ENCODE data around the gene RPIA. TPM values are rescaled to one million over a fixed set of nuclear protein-coding genes. Genes with fewer than 3 reads are reported as not detected.

Gene RPIA
- total and polyA plus RNA-seq, 2 donors, result 13.7 TPM

- H3K4me3 ChIP-seq (ENCODE audit: low read depth, low read length), result no peak overlapping the region
- WGBS, result 86% methylated on average over 3 of the region's 3 CpGs
- H3K36me3 ChIP-seq (ENCODE audit: insufficient read depth), result no peaks in the 10 kb centered on the region
- DNase-seq (ENCODE audit: extremely low spot score), result no peak
- no peaks in the 10 kb centered on the region for H3K4me1 ChIP-seq (ENCODE audit: insufficient read depth)
- no peak overlapping the region for H3K27ac ChIP-seq (ENCODE audit: low read depth)
Measured at GRCh38 chr2:88697370-88698026, 6.0 kb downstream of the RPIA start.

GRCh38 chr2:88698027-88698413 is 6.5 kb downstream of the RPIA start:
- no peaks in the 10 kb centered on the region for H3K4me1 ChIP-seq (ENCODE audit: insufficient read depth)
- no peak for DNase-seq (ENCODE audit: extremely low spot score)
- no peak overlapping the region for H3K27ac ChIP-seq (ENCODE audit: low read depth)
- 98% methylated on average over 2 of the region's 2 CpGs for WGBS
- no peaks in the 10 kb centered on the region for H3K36me3 ChIP-seq (ENCODE audit: insufficient read depth)
- H3K4me3 ChIP-seq (ENCODE audit: low read depth, low read length), result no peak overlapping the region

- Histone ChIP-seq H3K27ac (ENCODE audit: low read depth) (no peak overlapping the region), H3K4me3 (ENCODE audit: low read depth, low read length) (no peak overlapping the region), H3K4me1 (ENCODE audit: insufficient read depth) (no peaks in the 10 kb centered on the region), H3K36me3 (ENCODE audit: insufficient read depth) (no peaks in the 10 kb centered on the region)
- 83% methylated on average over 3 of the region's 3 CpGs for WGBS
- no peak for DNase-seq (ENCODE audit: extremely low spot score)
Measured at GRCh38 chr2:88698498-88699233, 7.2 kb downstream of the RPIA start.

GRCh38 chr2:88707003-88707402 is 15.5 kb downstream of the RPIA start:
- Histone ChIP-seq H3K36me3 (ENCODE audit: insufficient read depth) (no peaks in the 10 kb centered on the region), H3K4me3 (ENCODE audit: low read depth, low read length) (no peak overlapping the region), H3K4me1 (ENCODE audit: insufficient read depth) (no peaks in the 10 kb centered on the region), H3K27ac (ENCODE audit: low read depth) (no peak overlapping the region)
- no peak for DNase-seq (ENCODE audit: extremely low spot score)
- 90% methylated on average over 2 of the region's 2 CpGs for WGBS

- Histone ChIP-seq H3K36me3 (ENCODE audit: insufficient read depth) (no peaks in the 10 kb centered on the region), H3K4me3 (ENCODE audit: low read depth, low read length) (no peak overlapping the region), H3K4me1 (ENCODE audit: insufficient read depth) (no peaks in the 10 kb centered on the region), H3K27ac (ENCODE audit: low read depth) (no peak overlapping the region)
- no peak for DNase-seq (ENCODE audit: extremely low spot score)
- WGBS, result 87% methylated on average over 4 of the region's 4 CpGs
Measured at GRCh38 chr2:88709181-88709631, 17.7 kb downstream of the RPIA start.

GRCh38 chr2:88711289-88711688 is 19.8 kb downstream of the RPIA start:
- no peak for DNase-seq (ENCODE audit: extremely low spot score)
- Histone ChIP-seq H3K4me3 (ENCODE audit: low read depth, low read length) (no peak overlapping the region), H3K36me3 (ENCODE audit: insufficient read depth) (no peaks in the 10 kb centered on the region), H3K4me1 (ENCODE audit: insufficient read depth) (no peaks in the 10 kb centered on the region), H3K27ac (ENCODE audit: low read depth) (no peak overlapping the region)
- 85% methylated on average over 1 of the region's 1 CpG for WGBS

- H3K27ac ChIP-seq (ENCODE audit: low read depth), result no peak overlapping the region
- no peaks in the 10 kb centered on the region for H3K36me3 ChIP-seq (ENCODE audit: insufficient read depth)
- no peaks in the 10 kb centered on the region for H3K4me1 ChIP-seq (ENCODE audit: insufficient read depth)
- H3K4me3 ChIP-seq (ENCODE audit: low read depth, low read length), result no peak overlapping the region
- no peak for DNase-seq (ENCODE audit: extremely low spot score)
- WGBS, result 96% methylated on average over 1 of the region's 1 CpG
Measured at GRCh38 chr2:88711897-88712296, 20.4 kb downstream of the RPIA start.

- WGBS, result 96% methylated on average over 4 of the region's 4 CpGs
- H3K4me1 ChIP-seq (ENCODE audit: insufficient read depth), result no peaks in the 10 kb centered on the region
- H3K27ac ChIP-seq (ENCODE audit: low read depth), result no peak overlapping the region
- DNase-seq (ENCODE audit: extremely low spot score), result no peak
- no peak overlapping the region for H3K4me3 ChIP-seq (ENCODE audit: low read depth, low read length)
- no peaks in the 10 kb centered on the region for H3K36me3 ChIP-seq (ENCODE audit: insufficient read depth)
Measured at GRCh38 chr2:88713408-88713807, 21.9 kb downstream of the RPIA start.

GRCh38 chr2:88714667-88715066 is 23.2 kb downstream of the RPIA start:
- H3K4me1 ChIP-seq (ENCODE audit: insufficient read depth), result no peaks in the 10 kb centered on the region
- no peak overlapping the region for H3K27ac ChIP-seq (ENCODE audit: low read depth)
- H3K36me3 ChIP-seq (ENCODE audit: insufficient read depth), result no peaks in the 10 kb centered on the region
- H3K4me3 ChIP-seq (ENCODE audit: low read depth, low read length), result no peak overlapping the region
- 92% methylated on average over 3 of the region's 3 CpGs for WGBS
- DNase-seq (ENCODE audit: extremely low spot score), result no peak

- Histone ChIP-seq H3K4me3 (ENCODE audit: low read depth, low read length) (no peak overlapping the region), H3K36me3 (ENCODE audit: insufficient read depth) (no peaks in the 10 kb centered on the region)
Measured at GRCh38 chr2:88720399-88720798, 28.9 kb downstream of the RPIA start.

GRCh38 chr2:88721268-88721667 is 29.8 kb downstream of the RPIA start:
- no peak overlapping the region for H3K4me3 ChIP-seq (ENCODE audit: low read depth, low read length)
- WGBS, result over 99% methylated on average over 2 of the region's 2 CpGs
- no peak for DNase-seq (ENCODE audit: extremely low spot score)
- H3K27ac ChIP-seq (ENCODE audit: low read depth), result no peak overlapping the region
- no peaks in the 10 kb centered on the region for H3K36me3 ChIP-seq (ENCODE audit: insufficient read depth)
- no peaks in the 10 kb centered on the region for H3K4me1 ChIP-seq (ENCODE audit: insufficient read depth)

More at GRCh38 chr2:88720399-88720798, 28.9 kb downstream of the RPIA start:
- Histone ChIP-seq H3K27ac (ENCODE audit: low read depth) (no peak overlapping the region), H3K4me1 (ENCODE audit: insufficient read depth) (no peaks in the 10 kb centered on the region)
- no peak for DNase-seq (ENCODE audit: extremely low spot score)

GRCh38 chr2:88724643-88725332 is 33.3 kb downstream of the RPIA start:
- 72% methylated on average over 4 of the region's 4 CpGs for WGBS
- no peaks in the 10 kb centered on the region for H3K36me3 ChIP-seq (ENCODE audit: insufficient read depth)
- DNase-seq (ENCODE audit: extremely low spot score), result no peak
- H3K27ac ChIP-seq (ENCODE audit: low read depth), result no peak overlapping the region
- no peaks in the 10 kb centered on the region for H3K4me1 ChIP-seq (ENCODE audit: insufficient read depth)
- no peak overlapping the region for H3K4me3 ChIP-seq (ENCODE audit: low read depth, low read length)

- no peak for DNase-seq (ENCODE audit: extremely low spot score)
- Histone ChIP-seq H3K36me3 (ENCODE audit: insufficient read depth) (no peaks in the 10 kb centered on the region), H3K4me1 (ENCODE audit: insufficient read depth) (no peaks in the 10 kb centered on the region), H3K27ac (ENCODE audit: low read depth) (no peak overlapping the region), H3K4me3 (ENCODE audit: low read depth, low read length) (no peak overlapping the region)
- WGBS, result 89% methylated on average over 8 of the region's 8 CpGs
Measured at GRCh38 chr2:88729061-88729745, 37.7 kb downstream of the RPIA start.

Data from urinary bladder (tissue), 4 donors.